GM19193 (cell line): ENCODE data around the gene SLC25A31.
A peak's percentile ranks its signal among the peaks of the same experiment; 100 is the strongest.

Experiments
- POLR2A ChIP-seq: IDR thresholded peaks from 4 replicates; pipeline ENCODE4 v1.6.1; 2011; ENCODE audit not compliant: insufficient read depth, insufficient read length; ENCODE audit errors: extremely low read depth

The SLC25A31 gene

GRCh38 chr4:127759893-127760292 is 29.7 kb downstream of the SLC25A31 start:
- no peak for TF ChIP-seq POLR2A

GRCh38 chr4:127771535-127772275 is 41.5 kb downstream of the SLC25A31 start:
- no peak for TF ChIP-seq POLR2A

- no peak for TF ChIP-seq POLR2A
These were observed 42.8 kb downstream of the SLC25A31 start for GRCh38 chr4:127772769-127773671.

GRCh38 chr4:127775843-127776242 is 45.6 kb downstream of the SLC25A31 start:
- TF ChIP-seq POLR2A, result no peak

GRCh38 chr4:127776620-127777019 is 46.4 kb downstream of the SLC25A31 start:
- no peak for TF ChIP-seq POLR2A

- no peak for TF ChIP-seq POLR2A
These were observed 47.3 kb downstream of the SLC25A31 start for GRCh38 chr4:127777487-127777886.

GRCh38 chr4:127778102-127778501 is 47.9 kb downstream of the SLC25A31 start:
- no peak for TF ChIP-seq POLR2A

- TF ChIP-seq POLR2A, result no peak
These were observed 50.4 kb downstream of the SLC25A31 start for GRCh38 chr4:127780598-127780997.

GRCh38 chr4:127781300-127782024 is 51.3 kb downstream of the SLC25A31 start:
- TF ChIP-seq POLR2A, result no peak

- no peak for TF ChIP-seq POLR2A
These were observed 51.8 kb downstream of the SLC25A31 start for GRCh38 chr4:127782025-127782274.

- peak; percentile 78 for TF ChIP-seq POLR2A
These were observed 52.2 kb downstream of the SLC25A31 start, which contains the start of gene HSPA4L for GRCh38 chr4:127782275-127783025. Gene HSPA4L (plus strand): TSS chr4:127782322. CDS start chr4:127782551, 229 bp downstream.

GRCh38 chr4:127783026-127783769 is 53.0 kb downstream of the SLC25A31 start:
- peak; percentile 1 for TF ChIP-seq POLR2A

GRCh38 chr4:127783955-127784770 is 54.0 kb downstream of the SLC25A31 start:
- no peak for TF ChIP-seq POLR2A
